K562 (cell line): ENCODE measurements around the gene ZSCAN21. TPM values are rescaled to one million over a fixed set of nuclear protein-coding genes. Genes with fewer than 3 reads are reported as not detected.

ENCODE experiments used
- ARID2 ChIP-seq: fragments of 450-650 bp; IDR thresholded peaks from 2 replicates; pipeline ENCODE4 v1.6.1; 2017; ENCODE audit warnings: antibody characterized with exemption, mild to moderate bottlenecking
- ARID3A ChIP-seq: IDR thresholded peaks from 2 replicates; pipeline ENCODE4 v1.6.1; 2012; ENCODE audit warnings: low read depth, low read length, improper control_type of control experiment, borderline replicate concordance
- ARID4B ChIP-seq: sonication (generic); formaldehyde crosslinking; IDR thresholded peaks from 2 replicates; pipeline ENCODE4 v1.8.0; 2022; ENCODE audit warnings: mild to moderate bottlenecking, missing genetic modification reagents
- COPS2 ChIP-seq: fragments of 450-650 bp; conservative IDR thresholded peaks from 2 replicates; pipeline ENCODE4 v1.6.1; 2016; ENCODE audit warnings: mild to moderate bottlenecking, moderate library complexity
- CXXC5 ChIP-seq: fragments of 250-450 bp; sonication (Bioruptor Pico); IDR thresholded peaks from 2 replicates; pipeline ENCODE4 v1.8.0; 2022; ENCODE audit warnings: inconsistent platforms, mild to moderate bottlenecking, moderate library complexity
- DEAF1 ChIP-seq: fragments of 450-650 bp; formaldehyde crosslinking; IDR thresholded peaks from 2 replicates; pipeline ENCODE4 v1.4.0; 2020; ENCODE audit warnings: mild to moderate bottlenecking, moderate library complexity
- ETV5 ChIP-seq: sonication (generic); formaldehyde crosslinking; IDR thresholded peaks from 2 replicates; pipeline ENCODE4 v1.4.0; 2020; ENCODE audit warnings: low read depth, mild to moderate bottlenecking, missing genetic modification reagents
- GTF2E2 ChIP-seq: fragments of 200-800 bp; sonication (Bioruptor generic); IDR thresholded peaks from 2 replicates; pipeline ENCODE4 v1.6.1; 2016; ENCODE audit warnings: missing genetic modification characterization, missing compliant biosample characterization
- KLF6 ChIP-seq: fragments of 250-450 bp; sonication (Bioruptor Pico); IDR thresholded peaks from 2 replicates; pipeline ENCODE4 v1.4.0; 2020; ENCODE audit warnings: mild to moderate bottlenecking, moderate library complexity, borderline replicate concordance
- MYBL2 ChIP-seq, 2 experiments: fragments of 450-650 bp in 1 of 2; sonication (generic) in 1 of 2; formaldehyde crosslinking in 1 of 2; IDR thresholded peaks; 2 replicates each; pipeline versions ENCODE4 v1.6.1 to v1.8.1; 2017 to 2022; ENCODE audit warnings: borderline replicate concordance in 1 of 2, inconsistent platforms in 1 of 2, low read depth in 1 of 2, mild to moderate bottlenecking in 1 of 2, missing genetic modification reagents in 1 of 2, moderate library complexity in 1 of 2
- NFATC3 ChIP-seq: fragments of 450-650 bp; IDR thresholded peaks from 2 replicates; pipeline ENCODE4 v1.6.1; 2017; ENCODE audit warnings: mild to moderate bottlenecking
- PHB2 ChIP-seq: fragments of 450-650 bp; IDR thresholded peaks from 2 replicates; pipeline ENCODE4 v1.6.1; 2017; ENCODE audit warnings: low read depth
- POLR2G ChIP-seq: fragments of 200-400 bp; formaldehyde crosslinking; IDR thresholded peaks from 2 replicates; pipeline ENCODE4 v1.6.1; 2017; ENCODE audit warnings: low read depth, mild to moderate bottlenecking, antibody characterized with exemption, low read length, moderate library complexity
- RBM39 ChIP-seq: fragments of 200-400 bp; formaldehyde crosslinking; optimal IDR thresholded peaks from 2 replicates; pipeline ENCODE3; 2018; ENCODE audit warnings: low read depth, low read length
- SP1 ChIP-seq: sonication (generic); formaldehyde crosslinking; IDR thresholded peaks from 2 replicates; pipeline ENCODE4 v1.8.1; 2022; ENCODE audit warnings: mild to moderate bottlenecking, missing genetic modification reagents
- SREBF1 ChIP-seq: fragments of 150-350 bp; IDR thresholded peaks from 2 replicates; pipeline ENCODE4 v1.6.1; 2014; ENCODE audit warnings: antibody characterized with exemption, low read depth, low read length, borderline replicate concordance
- SREBF2 ChIP-seq: sonication (generic); formaldehyde crosslinking; IDR thresholded peaks from 2 replicates; pipeline ENCODE4 v1.4.0; 2020; ENCODE audit warnings: mild to moderate bottlenecking, missing genetic modification reagents
- TEAD2 ChIP-seq: fragments of 450-650 bp; IDR thresholded peaks from 2 replicates; pipeline ENCODE4 v1.6.1; 2016; ENCODE audit warnings: missing genetic modification characterization, control low read depth, missing compliant biosample characterization
- TEAD4 ChIP-seq, 2 experiments: sonication (generic) in 1 of 2; formaldehyde crosslinking in 1 of 2; IDR thresholded peaks; 2 replicates each; pipeline versions ENCODE4 v1.6.1 to v1.8.0; 2012 to 2022; ENCODE audit warnings: borderline replicate concordance in 1 of 2, inconsistent platforms in 1 of 2, low read length in 1 of 2, mild to moderate bottlenecking in 1 of 2, missing genetic modification reagents in 1 of 2
- ZFP36 ChIP-seq: fragments of 150-350 bp; IDR thresholded peaks from 2 replicates; pipeline ENCODE4 v1.6.1; 2018; ENCODE audit warnings: low read length, low read depth; ENCODE audit not compliant: partially characterized antibody
- ZNF436 ChIP-seq: fragments of 250-450, 450-650 bp; sonication (Bioruptor Pico); formaldehyde crosslinking; IDR thresholded peaks from 2 replicates; pipeline ENCODE4 v1.7.0; 2020; ENCODE audit warnings: mild to moderate bottlenecking
- polyA plus RNA-seq, 8 experiments: library from polyadenylated mRNA; depleted of rRNA in 4 of 8; stranded (reverse) in 5 of 8; unstranded in 3 of 8; fragments of >200 nt; fragmentation: Nextera tagmentation in 2 of 8; fragmentation: Illumina TruSeq in 1 of 8; extraction: Ambion mirVana in 2 of 8; extraction: Trizol in 1 of 8; gene quantifications; 2 replicates each; pipeline versions ENCODE4 v1.2.1 to v1.2.3, GENCODE V29; 2011 to 2014; ENCODE audit warnings: inconsistent platforms in 1 of 8, missing spikeins in 1 of 8
- total RNA-seq, 7 experiments: library from RNA; depleted of rRNA in 6 of 7; stranded (reverse); fragments of >200 nt in 6 of 7; fragmentation: Illumina TruSeq in 2 of 7; extraction: Trizol in 2 of 7; gene quantifications; 2 replicates each; pipeline versions ENCODE4 v1.2.1 to v1.2.3, GENCODE V29; 2011 to 2021; ENCODE audit warnings: low replicate concordance in 1 of 7

ZSCAN21 gene
- total and polyA plus RNA-seq, 9 of the 15 experiments (the other 6 are each of a cell fraction or from before 2014, with no cell fraction given), result 5.9 to 15.5 (median 13.2) TPM

GRCh38 chr7:100081535-100082102, 32.0 kb downstream of the ZSCAN21 start, which contains the start of gene ZNF3 (continued):
- TF ChIP-seq ARID3A, result peak; percentile 65; the same call in 1 of the 2 replicates
- TF ChIP-seq ZNF436 (CRISPR knock-in tag), result no peak
- TF ChIP-seq MYBL2 (IDR thresholded peaks at IDR 0.05; ENCODE audit: low read depth), result no peak
- TF ChIP-seq MYBL2 (CRISPR knock-in tag; IDR thresholded peaks at IDR 0.05; ENCODE audit: borderline replicate concordance), result no peak
- TF ChIP-seq ETV5 (CRISPR knock-in tag), result peak; percentile 88
- peak; percentile 94 for TF ChIP-seq ARID4B (CRISPR knock-in tag)
- TF ChIP-seq PHB2, result no peak
- no peak for TF ChIP-seq NFATC3
- peak; percentile 92 for TF ChIP-seq POLR2G
- peak; percentile 81 for TF ChIP-seq DEAF1 (CRISPR knock-in tag)
- TF ChIP-seq COPS2, result no peak
- no peak for TF ChIP-seq KLF6
- TF ChIP-seq TEAD4 (IDR thresholded peaks at IDR 0.05; ENCODE audit: low read length), result no peak; the same call in none of the 2 replicates
- no peak for TF ChIP-seq TEAD4 (CRISPR knock-in tag; IDR thresholded peaks at IDR 0.05; ENCODE audit: borderline replicate concordance)
- peak; percentile 97 for TF ChIP-seq CXXC5
- 0 out of 2 replicates have a peak, but pooled peaks have one; percentile 30 for TF ChIP-seq SREBF2 (CRISPR knock-in tag)
- no peak for TF ChIP-seq RBM39
- no peak for TF ChIP-seq TEAD2 (tag)
- no peak for TF ChIP-seq GTF2E2 (tag)
- TF ChIP-seq ZFP36, result peak; percentile 46
- TF ChIP-seq SREBF1, result 0 out of 2 replicates have a peak, but pooled peaks have one; percentile 34
- peak; percentile 98 for TF ChIP-seq SP1
- TF ChIP-seq ARID2, result no peak
